ENCODE data around the gene FGF2.
"Not testable (repeated sequence)": the region's sequence is repeated elsewhere in the genome, so short reads cannot be mapped to it uniquely, and the experiment has no call there.

The FGF2 gene

DNA sequence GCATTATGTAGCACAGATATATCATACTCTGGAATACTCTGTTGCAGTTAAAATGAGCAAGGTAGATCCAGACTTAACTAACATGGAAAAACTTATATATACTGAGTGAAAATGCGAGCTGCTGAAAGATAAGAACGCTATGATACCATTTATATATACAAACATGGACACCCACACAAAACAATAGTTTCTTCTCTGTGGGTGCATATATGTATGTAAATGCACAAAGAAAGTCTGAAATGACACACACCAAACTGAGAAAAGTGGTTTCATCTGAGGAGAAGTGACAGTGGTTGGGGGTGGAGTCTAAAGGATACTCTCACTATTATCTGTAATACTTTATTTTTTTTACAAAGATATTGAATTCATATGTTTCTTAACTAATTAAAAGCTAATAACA is 12.2 kb upstream of the FGF2 start:
- DNase-seq, result no peak

DNA sequence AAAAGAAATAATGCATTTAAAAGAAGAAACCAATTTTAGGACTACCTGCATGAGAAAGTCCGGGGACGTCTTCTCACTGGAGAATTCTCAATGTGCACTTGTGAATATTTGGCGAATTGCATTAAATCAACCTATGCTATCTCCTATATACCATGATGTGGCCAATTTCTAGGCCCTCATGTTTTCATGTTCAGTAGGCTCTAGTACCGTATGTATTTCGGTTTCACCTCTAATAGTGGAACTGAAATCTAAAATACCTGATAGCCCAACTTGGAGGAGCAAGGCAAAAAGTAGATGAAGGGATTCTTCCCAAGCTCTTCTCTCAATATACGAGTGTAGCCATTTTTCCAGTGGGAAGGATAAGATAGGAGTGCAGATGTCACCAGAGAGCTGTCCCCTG is 11.4 kb upstream of the FGF2 start:
- no peak for DNase-seq

DNA sequence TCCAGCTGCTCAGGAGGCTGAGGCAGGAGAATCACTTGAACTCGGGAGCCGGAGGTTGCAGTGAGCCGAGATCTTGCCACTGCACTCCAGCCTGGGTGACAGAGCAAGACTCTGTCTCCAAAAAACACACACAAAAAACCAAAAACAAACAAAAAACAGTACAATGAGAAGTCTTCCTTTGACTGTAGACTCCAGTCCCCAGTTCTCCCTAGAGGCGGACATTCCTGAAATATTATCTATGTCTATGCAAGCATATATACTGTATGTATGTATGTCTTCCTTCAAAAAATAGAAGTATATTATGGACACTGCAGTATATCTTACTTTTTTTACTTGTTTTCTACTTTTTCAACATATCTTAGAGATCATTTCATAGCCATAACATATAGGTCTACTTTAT is 10.2 kb upstream of the FGF2 start:
- DNase-seq, result no peak

DNA sequence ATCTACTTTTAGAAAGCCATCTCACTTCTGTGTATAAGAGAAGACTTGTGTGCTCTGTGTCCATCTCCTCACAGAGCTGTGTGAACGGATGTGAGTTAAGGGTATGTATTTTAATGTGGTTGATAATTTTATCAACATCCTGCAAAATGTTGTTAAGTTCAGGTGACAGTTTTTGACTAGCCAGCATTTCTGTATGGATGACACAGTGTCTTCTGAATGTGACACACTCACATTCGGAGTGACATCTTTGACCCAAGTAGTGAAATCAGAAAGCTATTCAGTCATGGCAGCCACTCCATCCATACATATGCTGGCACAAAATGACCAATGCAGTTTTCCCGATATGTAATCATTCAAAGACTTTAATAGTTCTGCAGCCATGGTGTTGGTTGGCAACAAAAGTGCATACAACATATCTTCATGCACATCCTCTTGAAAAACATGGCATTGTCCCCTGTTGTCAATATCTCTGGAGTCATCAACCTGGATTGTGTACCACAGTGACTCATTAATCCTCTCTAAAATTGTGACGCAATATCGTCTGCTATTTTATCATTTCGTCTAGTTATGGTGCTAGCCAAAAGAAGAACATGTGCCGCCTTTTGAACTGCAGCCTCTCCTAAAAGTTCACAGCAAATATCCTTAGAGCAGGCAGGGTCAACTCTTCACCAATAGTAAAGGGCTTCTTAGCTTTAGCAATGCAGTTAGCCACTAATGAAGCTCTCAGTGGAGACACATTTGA is 6.8 kb upstream of the FGF2 start:
- no peak for DNase-seq

DNA sequence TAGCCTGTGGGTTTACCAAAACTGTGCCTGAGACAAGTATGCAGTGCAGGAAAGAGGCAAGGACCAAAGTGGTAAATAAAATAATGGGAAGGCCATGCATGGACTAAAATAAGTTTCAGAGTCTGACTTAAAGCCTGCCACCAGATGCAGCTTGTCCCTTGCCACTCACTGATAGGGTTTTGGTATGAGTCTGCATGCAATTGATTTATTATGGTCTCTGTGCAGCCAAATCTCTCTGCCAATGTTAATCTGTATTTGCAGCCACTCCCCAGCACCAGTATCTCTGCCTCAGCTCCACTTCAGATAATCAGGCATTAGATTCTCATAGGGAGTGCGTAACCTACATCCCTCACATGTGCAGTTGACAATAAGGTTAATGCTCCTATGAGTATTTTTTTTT is 5.5 kb upstream of the FGF2 start:
- DNase-seq, result no peak

DNA sequence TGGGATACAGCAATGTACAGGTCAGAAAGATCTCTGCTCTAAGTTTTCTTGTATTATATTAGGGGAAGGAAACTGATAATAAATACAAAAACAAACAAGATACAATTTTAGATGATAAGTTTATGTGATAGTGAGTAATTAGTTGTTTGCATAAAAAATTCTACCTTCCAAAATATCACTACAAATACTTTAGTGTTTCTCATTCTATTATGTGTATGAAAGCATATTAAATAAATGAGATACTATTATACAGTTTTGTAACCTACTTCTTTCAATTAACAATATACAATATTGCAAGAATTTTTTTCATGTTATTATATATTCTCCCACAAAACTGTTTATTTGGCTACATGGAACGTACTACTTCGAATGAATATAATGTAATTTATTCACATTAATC is 4.2 kb upstream of the FGF2 start:
- DNase-seq, result no peak

DNA sequence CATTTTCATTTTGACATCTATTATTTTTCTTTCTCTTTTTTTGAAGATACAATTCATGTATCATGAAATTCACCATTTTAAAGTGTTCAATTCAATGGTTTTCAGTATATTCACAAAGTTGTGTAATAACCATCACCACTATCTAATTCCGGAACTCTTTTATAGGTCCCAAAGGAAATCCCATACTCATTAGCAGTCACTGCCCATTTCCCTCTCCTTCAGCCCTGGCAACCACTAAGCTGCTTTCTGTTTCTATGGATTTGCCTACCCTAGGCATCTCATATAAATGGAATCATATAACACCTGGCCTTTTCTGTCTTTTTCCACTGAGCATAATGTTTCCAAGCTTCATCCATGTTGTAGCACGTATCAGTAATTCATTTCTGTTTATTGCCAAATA is 3.2 kb upstream of the FGF2 start:
- no peak for DNase-seq

DNA sequence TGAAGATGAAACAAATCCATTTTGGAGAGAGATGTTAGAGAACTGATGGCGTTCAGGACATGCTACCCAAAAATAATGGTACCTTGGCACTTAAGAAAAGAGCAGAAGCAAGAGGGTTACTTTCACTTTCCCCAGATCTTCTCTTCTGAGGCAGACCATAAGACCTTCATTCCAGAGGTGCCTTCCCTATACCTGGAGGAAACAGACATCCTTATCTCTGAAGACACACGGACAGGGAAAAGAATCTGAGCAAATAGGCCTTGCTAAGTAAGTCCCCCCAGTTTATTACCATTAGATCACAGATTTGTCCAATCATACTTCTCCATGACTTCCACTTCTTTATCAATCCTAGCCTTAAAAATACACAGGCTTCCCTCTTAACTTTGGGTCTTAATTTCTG is 2.0 kb upstream of the FGF2 start:
- no peak for DNase-seq

DNA sequence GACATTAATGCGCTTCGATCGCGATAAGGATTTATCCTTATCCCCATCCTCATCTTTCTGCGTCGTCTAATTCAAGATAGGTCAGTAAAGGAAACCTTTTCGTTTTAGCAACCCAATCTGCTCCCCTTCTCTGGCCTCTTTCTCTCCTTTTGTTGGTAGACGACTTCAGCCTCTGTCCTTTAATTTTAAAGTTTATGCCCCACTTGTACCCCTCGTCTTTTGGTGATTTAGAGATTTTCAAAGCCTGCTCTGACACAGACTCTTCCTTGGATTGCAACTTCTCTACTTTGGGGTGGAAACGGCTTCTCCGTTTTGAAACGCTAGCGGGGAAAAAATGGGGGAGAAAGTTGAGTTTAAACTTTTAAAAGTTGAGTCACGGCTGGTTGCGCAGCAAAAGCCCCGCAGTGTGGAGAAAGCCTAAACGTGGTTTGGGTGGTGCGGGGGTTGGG is 528 bp upstream of the FGF2 start:
- no peak for DNase-seq

DNA sequence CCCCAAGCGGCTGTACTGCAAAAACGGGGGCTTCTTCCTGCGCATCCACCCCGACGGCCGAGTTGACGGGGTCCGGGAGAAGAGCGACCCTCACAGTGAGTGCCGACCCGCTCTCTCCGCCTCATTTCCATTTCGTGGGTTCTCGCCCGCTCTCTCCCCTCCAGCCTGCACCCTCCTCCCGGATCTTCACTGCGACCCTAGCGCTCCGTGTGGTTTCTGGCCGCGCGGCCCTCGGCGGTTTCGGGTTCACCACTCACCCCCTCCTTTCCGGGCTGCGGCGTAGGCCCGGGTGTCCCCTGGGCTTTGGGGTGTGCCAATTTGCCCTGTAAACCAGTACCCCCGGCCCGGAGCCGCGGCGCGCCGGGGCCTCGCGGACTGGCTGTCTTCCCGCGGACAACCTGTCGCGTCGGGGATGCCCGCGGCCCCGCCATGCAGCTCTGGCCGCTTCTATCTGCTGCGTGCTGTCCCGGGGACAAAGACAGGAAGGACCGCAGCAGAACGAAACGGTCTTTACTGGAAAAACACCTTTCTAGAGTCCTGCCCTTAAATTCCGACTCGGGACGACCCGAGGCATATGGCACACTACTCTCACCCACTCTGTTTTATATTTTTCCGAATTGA is 737 bp downstream of the FGF2 start:
- DNase-seq, result peak; percentile 32

DNA sequence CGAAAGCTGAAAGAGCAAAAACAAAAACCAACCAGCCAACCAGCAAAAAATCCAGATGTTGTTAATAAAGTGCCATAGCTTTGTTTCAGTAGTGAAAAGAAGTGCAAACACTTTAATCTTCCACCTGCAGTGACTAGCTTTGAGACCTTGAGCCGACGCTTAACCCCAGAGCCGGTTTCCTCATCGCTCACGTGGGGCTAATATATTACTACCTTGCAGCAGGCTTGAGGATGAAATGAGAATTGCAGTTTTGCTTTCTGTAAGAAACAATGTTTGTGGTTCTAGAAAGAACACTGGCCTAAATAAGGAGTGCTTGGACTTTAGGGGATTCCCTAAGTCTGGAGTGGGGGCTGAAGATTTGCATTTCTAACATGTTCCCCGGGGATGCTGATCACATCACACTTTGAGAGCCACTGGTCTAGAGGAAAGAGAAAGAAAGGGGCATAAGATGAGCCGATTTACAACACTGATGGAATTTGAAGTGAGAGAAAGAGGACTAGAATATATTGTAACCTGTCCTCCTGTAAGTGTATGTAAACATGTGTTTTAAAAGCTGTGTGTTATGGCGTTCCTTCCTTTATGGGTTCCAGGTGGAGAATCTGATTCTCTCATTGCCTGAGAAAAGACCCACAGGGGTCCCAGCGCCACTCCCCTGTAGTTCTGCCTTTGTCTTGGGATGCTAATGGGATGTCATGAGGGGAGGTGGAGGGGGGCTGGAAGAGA is 1.4 kb downstream of the FGF2 start:
- peak; percentile 19 for DNase-seq

DNA sequence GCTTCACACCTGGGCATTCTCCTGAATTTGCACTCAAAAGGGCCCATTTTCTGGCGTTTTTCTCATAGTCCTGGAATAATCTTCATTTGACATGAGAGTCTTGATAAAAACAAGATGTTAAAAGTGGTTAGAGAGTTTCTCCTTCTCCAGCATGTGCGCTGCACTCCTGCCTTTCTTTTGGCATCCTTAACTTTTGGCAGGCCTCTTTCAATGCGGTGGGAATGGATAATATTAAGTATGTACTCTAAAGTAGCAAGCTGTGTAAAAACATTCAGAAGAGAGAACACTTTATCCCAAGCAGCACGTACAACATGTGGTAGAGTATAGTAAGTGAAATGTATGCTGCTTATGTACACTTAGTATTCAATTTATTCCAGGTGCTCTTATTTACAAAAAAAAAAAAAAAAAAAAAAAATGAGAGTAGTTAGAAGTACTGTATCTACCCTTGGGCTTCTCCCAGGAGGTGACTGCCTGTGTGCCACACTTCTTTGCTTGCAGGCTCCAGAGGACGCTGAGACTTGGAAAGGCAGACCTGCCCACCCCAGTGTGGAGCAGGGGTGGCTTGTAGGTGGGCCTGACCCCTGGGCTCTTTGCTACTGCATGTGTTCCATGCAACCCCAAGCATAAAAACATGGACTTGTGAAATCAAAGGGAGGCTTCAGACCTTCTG is 3.9 kb downstream of the FGF2 start:
- no peak for DNase-seq

DNA sequence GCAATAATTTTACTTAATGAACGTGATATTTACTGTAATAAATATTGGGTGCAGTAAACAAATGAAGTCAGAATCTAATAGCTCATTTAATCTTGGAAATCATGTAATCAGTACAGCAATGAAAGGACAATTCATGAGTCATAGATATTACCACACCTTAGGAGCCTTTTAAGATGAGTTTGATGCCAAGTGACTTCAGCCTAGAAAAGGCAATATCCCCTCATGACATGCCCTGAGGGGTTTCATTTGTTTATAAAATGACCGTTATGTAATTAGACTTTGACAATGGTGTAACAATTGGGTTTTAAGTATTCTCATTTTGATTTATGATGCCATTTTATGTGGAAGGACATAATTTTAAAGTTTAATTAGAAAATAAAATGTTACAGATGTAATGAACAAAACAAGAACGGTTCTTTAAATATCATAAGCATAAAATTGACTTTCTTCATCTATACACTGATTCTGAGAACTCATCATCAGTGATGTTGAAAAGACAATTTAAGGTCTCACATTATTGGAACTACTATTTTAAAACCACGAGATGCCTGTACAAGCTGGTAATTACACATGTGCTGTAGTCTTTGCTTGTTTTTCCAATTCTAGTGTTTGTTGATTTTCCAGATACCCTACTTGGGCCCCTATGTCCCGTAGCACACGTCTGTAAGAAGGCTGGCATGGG is 5.0 kb downstream of the FGF2 start:
- no peak for DNase-seq

DNA sequence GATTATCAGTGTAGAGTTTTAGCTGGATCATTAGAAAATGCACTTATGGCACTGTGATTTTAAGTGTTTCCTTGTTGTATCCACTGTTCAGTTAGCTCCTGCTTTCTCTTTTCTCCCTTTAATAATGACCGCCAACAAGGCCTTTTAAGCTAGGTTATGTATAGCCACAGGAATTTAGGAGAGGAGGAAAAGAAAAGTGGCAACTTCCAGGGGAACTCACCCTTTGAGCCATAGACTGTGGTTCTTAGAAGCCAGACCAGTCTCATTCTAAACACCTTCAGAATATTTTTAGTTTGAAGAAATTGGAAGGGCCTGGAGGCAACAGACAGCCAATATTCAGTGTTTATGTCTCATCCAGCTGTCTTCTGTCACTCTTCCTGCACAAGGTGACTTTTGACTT is 6.1 kb downstream of the FGF2 start:
- no peak for DNase-seq

DNA sequence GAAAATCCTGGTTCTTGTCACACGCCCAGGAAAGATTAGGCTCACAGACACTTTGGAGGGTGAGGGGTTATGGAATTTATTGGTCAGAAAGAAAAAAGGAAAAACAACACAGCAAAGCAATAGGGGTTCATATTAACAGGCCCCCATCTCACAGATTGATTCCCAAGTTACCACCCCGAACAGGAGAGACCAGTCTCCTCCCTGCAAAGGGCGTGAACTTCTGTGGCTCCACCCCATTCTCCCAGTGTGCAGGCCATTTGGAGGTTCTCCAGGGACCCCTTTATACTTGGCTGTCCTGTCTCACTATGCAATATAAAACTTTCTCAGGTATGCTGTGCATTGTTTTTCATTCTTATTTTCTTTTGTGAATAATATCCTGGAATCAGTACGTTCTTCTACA is 7.4 kb downstream of the FGF2 start:
- DNase-seq, result no peak

DNA sequence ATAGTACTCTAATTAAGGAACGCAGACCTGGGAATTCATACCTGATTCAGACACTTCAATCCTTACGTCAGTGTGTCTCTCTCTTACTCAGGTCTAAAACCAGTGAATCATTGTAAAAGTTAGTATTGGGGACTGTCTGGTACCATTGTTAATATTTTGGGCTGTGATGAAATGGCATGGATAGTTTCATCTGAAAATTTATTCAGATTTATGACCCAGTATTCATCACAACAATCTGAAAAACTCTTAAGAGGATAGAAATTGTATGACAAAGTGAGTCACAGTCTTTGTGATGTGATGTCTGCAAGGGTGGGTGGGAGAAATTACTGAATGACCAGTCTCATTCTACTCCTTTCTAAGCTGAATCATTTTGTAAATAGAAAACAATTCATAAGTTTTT is 10.3 kb downstream of the FGF2 start:
- DNase-seq, result no peak

DNA sequence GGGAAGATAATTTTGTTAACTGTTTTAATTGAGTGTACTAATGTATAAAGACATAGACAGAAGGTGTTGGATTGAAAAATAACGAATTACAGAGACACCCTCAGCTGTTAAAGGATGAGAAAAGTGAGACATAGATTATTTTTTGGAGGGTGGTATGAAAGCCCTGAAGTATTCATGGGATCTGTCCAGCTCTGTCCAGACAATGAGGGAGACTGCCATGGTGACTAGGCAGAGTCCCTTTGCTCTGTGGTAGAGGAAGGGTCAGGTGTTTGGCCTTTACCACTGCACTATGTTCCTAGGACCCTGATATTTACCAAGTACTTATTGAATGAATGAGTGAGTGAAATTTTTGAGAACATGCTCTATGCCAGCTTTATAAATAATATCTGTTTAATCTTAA is 11.4 kb downstream of the FGF2 start:
- DNase-seq, result no peak

DNA sequence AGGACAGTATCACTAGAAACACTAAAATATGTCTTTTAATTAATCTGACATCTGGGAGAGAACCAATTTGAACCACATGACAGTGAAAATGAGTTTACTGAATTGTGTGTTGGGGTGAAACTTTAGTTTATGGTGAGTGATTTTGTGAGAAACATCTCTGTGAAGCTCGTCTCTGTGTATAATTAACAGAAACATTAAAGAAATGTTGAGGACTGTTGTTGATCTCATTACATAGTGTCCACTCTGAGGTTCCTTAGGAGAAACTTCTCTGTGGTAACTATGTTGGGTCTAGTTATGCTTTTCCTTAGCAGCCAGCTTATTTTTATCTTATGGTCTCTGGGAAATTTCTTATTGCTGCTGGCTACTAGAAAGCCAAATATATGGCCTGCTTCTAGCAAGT is 15.8 kb downstream of the FGF2 start:
- no peak for DNase-seq

DNA sequence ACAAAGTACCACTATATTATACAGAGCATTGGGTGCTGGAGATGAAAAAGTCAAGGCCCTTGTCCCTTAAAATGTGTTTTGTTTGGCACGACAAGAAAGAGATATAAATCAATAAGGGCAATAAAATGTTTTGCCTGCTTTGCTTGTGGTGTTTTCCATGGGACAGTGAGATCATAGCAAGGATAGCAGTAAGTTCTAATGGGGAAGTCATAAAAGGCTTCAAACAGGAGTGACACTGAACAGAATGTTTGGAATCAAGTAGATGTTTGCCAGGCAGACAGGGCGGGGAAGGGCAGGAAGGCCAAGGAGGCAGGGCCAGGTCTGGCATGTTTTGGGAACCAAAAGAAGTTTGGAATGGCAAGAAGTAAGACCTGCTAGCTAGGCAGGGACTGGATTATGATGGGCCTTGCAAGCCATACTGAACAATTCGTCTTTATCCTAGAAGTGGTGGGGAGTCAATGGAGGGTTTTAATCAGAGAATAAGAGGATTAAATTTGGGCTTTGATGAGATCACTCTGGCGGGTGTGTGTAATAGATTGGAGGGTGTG is 16.4 kb downstream of the FGF2 start:
- DNase-seq, result no peak

DNA sequence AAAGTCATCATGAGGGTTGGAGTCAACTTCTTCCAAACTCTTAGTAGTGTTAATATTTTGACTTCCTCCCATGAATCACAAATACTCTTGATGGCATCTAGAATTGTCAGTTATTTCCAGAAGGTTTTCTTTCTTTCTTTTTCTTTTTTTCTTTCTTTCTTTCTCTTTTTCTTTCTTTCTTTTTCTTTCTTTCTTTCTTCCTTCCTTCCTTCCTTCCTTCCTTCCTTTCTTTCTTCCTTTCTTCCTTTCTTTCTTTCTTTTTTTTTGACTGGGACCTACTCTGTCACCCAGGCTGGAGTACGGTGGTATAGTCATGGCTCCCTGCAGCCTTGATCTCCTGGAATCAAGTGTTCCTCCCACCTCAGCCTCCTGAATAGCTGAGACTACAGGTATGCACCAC is 17.8 kb downstream of the FGF2 start:
- DNase-seq, result not testable (repeated sequence)

DNA sequence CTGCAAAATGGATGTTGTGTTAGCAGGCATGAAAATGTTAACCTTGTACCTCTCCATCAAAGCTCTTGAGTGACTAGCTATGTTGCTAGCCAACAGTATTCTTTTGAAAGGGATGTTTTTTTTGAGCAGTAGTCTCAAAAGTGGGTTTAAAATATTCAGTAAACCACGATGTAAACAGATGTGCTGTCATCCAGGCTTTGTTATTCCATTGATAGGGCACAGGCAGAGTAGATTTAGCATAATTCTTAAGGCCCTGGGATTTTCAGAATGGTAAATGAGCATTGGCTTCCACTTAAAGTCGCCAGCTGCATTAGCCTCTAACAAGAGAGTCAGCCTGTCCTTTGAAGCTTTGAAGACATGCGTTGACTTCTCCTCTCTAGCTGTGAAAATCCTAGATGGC is 18.4 kb downstream of the FGF2 start:
- DNase-seq, result no peak

DNA sequence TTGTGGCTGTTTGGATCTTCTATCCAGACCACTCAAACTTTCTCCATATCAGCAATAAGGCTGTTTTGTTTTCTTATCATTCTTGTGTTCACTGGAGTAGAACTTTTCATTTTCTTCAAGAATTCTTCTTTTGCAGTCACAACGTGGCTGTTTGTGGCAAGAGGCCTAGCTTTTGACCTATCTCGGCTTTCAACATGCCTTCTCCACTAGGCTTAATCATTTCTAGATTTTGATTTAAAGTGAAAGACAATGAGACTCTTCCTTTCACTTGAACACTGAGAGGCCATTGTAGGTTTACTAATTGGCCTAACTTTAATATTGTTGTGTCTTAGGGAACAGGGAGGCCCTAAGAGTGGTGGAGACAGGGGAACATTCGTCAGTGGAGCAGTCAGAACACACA is 19.1 kb downstream of the FGF2 start:
- no peak for DNase-seq

DNA sequence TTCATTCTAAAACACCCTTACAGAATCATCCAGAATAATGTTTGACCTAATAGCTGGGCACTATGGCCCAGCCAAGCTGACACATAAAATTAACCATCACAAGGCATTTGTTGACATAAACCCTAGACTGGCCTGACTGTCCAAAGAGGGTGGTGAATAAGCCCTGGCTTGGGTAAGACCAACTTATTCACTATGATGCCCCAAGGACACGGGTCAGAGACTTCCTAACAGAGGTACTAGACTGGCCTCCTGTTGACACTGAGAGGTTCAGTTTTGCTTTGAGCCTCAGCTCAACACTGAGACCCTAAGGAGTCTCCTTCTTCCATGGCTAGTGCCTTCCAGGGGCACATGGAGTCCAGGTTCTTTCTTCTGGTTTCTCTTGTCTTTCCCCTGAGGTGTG is 21.3 kb downstream of the FGF2 start:
- no peak for DNase-seq

Data from NCI-H510A treated with DMSO at 0.1 percent for 48 hours (cell line).